ENCODE measurements around the gene TRMT44.

DNA sequence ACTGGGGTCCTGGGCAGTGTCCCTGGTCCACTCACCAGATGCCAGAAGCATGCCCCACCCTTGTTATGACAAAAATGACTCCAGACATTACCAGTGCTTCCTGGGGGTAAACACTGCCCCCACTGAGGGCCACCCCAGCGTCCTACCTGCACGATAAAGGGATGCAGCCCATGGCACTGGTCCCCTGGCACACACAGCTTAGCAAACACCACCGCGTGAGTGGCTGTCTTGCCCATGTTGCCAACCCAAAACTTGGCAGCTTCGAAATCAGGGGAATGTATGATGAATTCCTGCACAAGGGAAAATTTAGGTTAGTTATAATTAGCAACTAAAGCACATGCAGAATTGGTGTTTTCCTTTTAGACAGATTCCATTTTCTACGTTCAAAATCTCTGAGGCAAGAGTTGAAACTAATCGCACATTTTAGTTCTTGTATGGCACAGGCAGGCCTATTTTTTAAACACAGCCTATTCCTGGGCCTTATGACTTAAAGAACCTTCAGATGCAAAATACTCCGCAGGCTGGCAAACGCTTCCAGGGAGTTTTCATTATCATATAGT lies 30.4 kb upstream of the TRMT44 start:
- TF ChIP-seq ESRRG (CRISPR knock-in tag; IDR thresholded peaks at IDR 0.05) = no peak
- no peak for TF ChIP-seq GLIS3 (CRISPR knock-in tag; IDR thresholded peaks at IDR 0.05)
